HCT116 (cell line): Measurements from ENCODE around the gene RUNX2. TPM values are rescaled to one million over a fixed set of nuclear protein-coding genes. Genes with fewer than 3 reads are reported as not detected.

Source experiments
- ATAC-seq: fragments of 200-7000 bp; cut with Tn5 transposase; 2 replicates; pipeline ENCODE4 v1.9.1; 2020; ENCODE audit warnings: mild to moderate bottlenecking, moderate library complexity
- BruUV-seq: library from RNA; stranded (reverse); fragments of 400-500 nt; replicated peaks from 2 replicates; lab custom pipeline; 2021; lab: Mats Ljungman, UMichigan
- CTCF ChIA-PET: fragments of 300-600 bp; sonication (Branson Sonifier 250); formaldehyde crosslinking; loops from one replicate; lab custom pipeline; 2021; ENCODE audit warnings: antibody characterized with exemption; lab: Charles Lee
- POLR2A ChIA-PET: fragments of 300-600, 350-600 bp; sonication (Branson Sonifier 250); formaldehyde crosslinking; loops from one replicate; lab custom pipeline; 2021; ENCODE audit warnings: antibody characterized with exemption; lab: Charles Lee
- RAD21 ChIA-PET, 2 experiments: fragments of 300-600 bp; sonication (Branson Sonifier 250); formaldehyde crosslinking; loops; one replicate each; lab custom pipeline; 2023; ENCODE audit warnings: low total read pairs in 2 of 2; ENCODE audit not compliant: uncharacterized antibody in 2 of 2, unreplicated experiment in 2 of 2, low non-redundant PET in 1 of 2; lab: Charles Lee
- DNase-seq: peaks from one replicate; pipeline ENCODE4 v3.0.0-alpha.2; 2010; ENCODE audit warnings: low read depth, low spot score
- H2AFZ ChIP-seq: fragments of 200-600 bp; shearing (Covaris generic), sonication (generic); 2 replicates; pipeline ENCODE4 v1.6.1; 2017; ENCODE audit warnings: low read depth, mixed run types, mixed read lengths, antibody characterized with exemption, low read length; ENCODE audit not compliant: poor library complexity, severe bottlenecking
- H3K27ac ChIP-seq: 2 replicates; pipeline ENCODE4 v1.5.1; 2012; ENCODE audit warnings: low read depth, low read length
- H3K27me3 ChIP-seq: fragments of 200-600 bp; sonication (generic); 2 replicates; pipeline ENCODE4 v1.6.1; 2016; ENCODE audit warnings: mixed run types, low read length, mixed read lengths; ENCODE audit not compliant: insufficient read depth
- H3K36me3 ChIP-seq, 2 experiments: fragments of 200-500 bp in 1 of 2; fragments of 200-600 bp in 1 of 2; sonication (Bioruptor generic) in 1 of 2; sonication (generic) in 1 of 2; 2 replicates each; pipeline versions ENCODE4 v1.5.1 to v1.6.1; 2014 to 2016; ENCODE audit warnings: low read length in 2 of 2, inconsistent platforms in 1 of 2, mixed read lengths in 1 of 2, mixed run types in 1 of 2; ENCODE audit not compliant: insufficient read depth in 2 of 2, control insufficient read depth in 1 of 2
- H3K4me1 ChIP-seq, 2 experiments: fragments of 200-600 bp in 1 of 2; sonication (generic) in 1 of 2; 2 replicates each; pipeline versions ENCODE4 v1.5.1 to v1.6.1; 2012 to 2017; ENCODE audit warnings: low read length in 2 of 2, inconsistent platforms in 1 of 2, mild to moderate bottlenecking in 1 of 2, mixed read lengths in 1 of 2, mixed run types in 1 of 2, moderate library complexity in 1 of 2; ENCODE audit not compliant: insufficient read depth in 2 of 2, control insufficient read depth in 1 of 2
- H3K4me2 ChIP-seq: fragments of 200-600 bp; sonication (generic); 2 replicates; pipeline ENCODE4 v1.6.1; 2017; ENCODE audit warnings: mixed run types, low read length, mixed read lengths
- H3K4me3 ChIP-seq, 2 experiments: fragments of 200-600 bp in 1 of 2; sonication (generic) in 1 of 2; replicated peaks in 1 of 2; 2 replicates each; pipeline ENCODE4 v1.5.1; 2011 to 2016; ENCODE audit warnings: low read length in 2 of 2, control low read depth in 1 of 2, low read depth in 1 of 2, mild to moderate bottlenecking in 1 of 2, mixed read lengths in 1 of 2, mixed run types in 1 of 2
- H3K79me2 ChIP-seq: fragments of 200-600 bp; sonication (generic); 2 replicates; pipeline ENCODE4 v1.6.1; 2017; ENCODE audit warnings: mild to moderate bottlenecking, mixed run types, low read length, moderate library complexity, mixed read lengths; ENCODE audit not compliant: insufficient read depth
- H3K9ac ChIP-seq: fragments of 200-600 bp; sonication (generic); 2 replicates; pipeline ENCODE4 v1.6.1; 2016; ENCODE audit warnings: low read length, mixed read lengths
- H3K9me2 ChIP-seq: fragments of 200-600 bp; sonication (generic), shearing (Covaris generic); 2 replicates; pipeline ENCODE4 v1.6.1; 2017; ENCODE audit warnings: mixed run types, mild to moderate bottlenecking, moderate library complexity; ENCODE audit not compliant: insufficient read depth
- H3K9me3 ChIP-seq, 2 experiments: fragments of 200-500 bp in 1 of 2; fragments of 200-600 bp in 1 of 2; sonication (Bioruptor generic) in 1 of 2; sonication (generic) in 1 of 2; 2 replicates each; pipeline ENCODE4 v1.6.1; 2014 to 2017; ENCODE audit warnings: low read length in 2 of 2, mixed read lengths in 2 of 2, inconsistent platforms in 1 of 2, low read depth in 1 of 2, mild to moderate bottlenecking in 1 of 2, mixed run types in 1 of 2, moderate library complexity in 1 of 2; ENCODE audit not compliant: control insufficient read depth in 1 of 2, insufficient read depth in 1 of 2
- H4K20me1 ChIP-seq: fragments of 200-600 bp; sonication (generic), shearing (Covaris generic); 2 replicates; pipeline ENCODE4 v1.6.1; 2017; ENCODE audit warnings: mixed run types, mild to moderate bottlenecking, moderate library complexity; ENCODE audit not compliant: insufficient read depth
- CBX3 ChIP-seq: IDR thresholded peaks from 2 replicates; pipeline ENCODE4 v1.6.1; 2012; ENCODE audit warnings: low read depth
- CEBPB ChIP-seq: IDR thresholded peaks from 2 replicates; pipeline ENCODE4 v1.6.1; 2012; ENCODE audit warnings: low read depth
- EGR1 ChIP-seq: IDR thresholded peaks from 2 replicates; pipeline ENCODE4 v1.6.1; 2012; ENCODE audit warnings: low read depth
- ELF1 ChIP-seq: IDR thresholded peaks from 2 replicates; pipeline ENCODE4 v1.6.1; 2012; ENCODE audit warnings: low read depth, borderline replicate concordance
- EZH2phosphoT487 ChIP-seq: fragments of 200-600 bp; IDR thresholded peaks from 2 replicates; pipeline ENCODE4 v1.6.1; 2018; ENCODE audit warnings: antibody characterized with exemption, borderline replicate concordance
- FOSL1 ChIP-seq: IDR thresholded peaks from 2 replicates; pipeline ENCODE4 v1.6.1; 2012; ENCODE audit warnings: low read depth
- JUND ChIP-seq: IDR thresholded peaks from 2 replicates; pipeline ENCODE4 v1.6.1; 2012
- POLR2A ChIP-seq: IDR thresholded peaks from 2 replicates; pipeline ENCODE4 v1.7.0; 2011; ENCODE audit warnings: borderline replicate concordance; ENCODE audit not compliant: insufficient read depth, insufficient read length; ENCODE audit errors: extremely low read depth
- RAD21 ChIP-seq: IDR thresholded peaks from 2 replicates; pipeline ENCODE4 v1.6.1; 2012; ENCODE audit warnings: low read depth, mild to moderate bottlenecking
- SIN3A ChIP-seq: IDR thresholded peaks from 2 replicates; pipeline ENCODE4 v1.6.1; 2012; ENCODE audit warnings: low read depth
- SRF ChIP-seq: IDR thresholded peaks from 2 replicates; pipeline ENCODE4 v1.6.1; 2012; ENCODE audit warnings: low read depth
- TCF7L2 ChIP-seq: IDR thresholded peaks from 2 replicates; pipeline ENCODE4 v1.7.0; 2011; ENCODE audit warnings: borderline replicate concordance, inconsistent platforms; ENCODE audit not compliant: insufficient read depth, insufficient read length; ENCODE audit errors: extremely low read depth
- YY1 ChIP-seq: IDR thresholded peaks from 2 replicates; pipeline ENCODE4 v1.6.1; 2011; ENCODE audit warnings: low read length, low read depth, moderate library complexity, mild to moderate bottlenecking; ENCODE audit not compliant: insufficient replicate concordance; ENCODE audit errors: extremely low read depth
- ZFX ChIP-seq: fragments of 450-650 bp; IDR thresholded peaks from 2 replicates; pipeline ENCODE4 v1.6.1; 2017
- ZNF274 ChIP-seq: fragments of 200-500 bp; sonication (Bioruptor generic); IDR thresholded peaks from 2 replicates; pipeline ENCODE4 v1.6.1; 2014; ENCODE audit warnings: mild to moderate bottlenecking, low read depth, low read length, inconsistent platforms
- intact Hi-C: fragments of 100-400 bp; cut with micrococcal nuclease; formaldehyde crosslinking; loops from 2 replicates; pipeline ENCODE4 v1.10.0; 2022
- total RNA-seq: library from RNA; stranded (reverse); gene quantifications from one replicate; pipeline ENCODE4 v1.2.1, GENCODE V29; 2021; ENCODE audit not compliant: unreplicated experiment
- TF ChIP-seq, protein P1 (sequence below): IDR thresholded peaks from 2 replicates; pipeline ENCODE4 v1.6.1; 2011; ENCODE audit warnings: mild to moderate bottlenecking, low read length, moderate library complexity; ENCODE audit not compliant: insufficient replicate concordance; ENCODE audit errors: extremely low read depth
- TF ChIP-seq, protein P2 (sequence below): IDR thresholded peaks from 2 replicates; pipeline ENCODE4 v1.6.1; 2012; ENCODE audit warnings: low read depth
- TF ChIP-seq, protein P3 (sequence below): IDR thresholded peaks from 2 replicates; pipeline ENCODE4 v1.6.1; 2012
- TF ChIP-seq, protein P4 (sequence below): IDR thresholded peaks from 2 replicates; pipeline ENCODE4 v1.6.1; 2012
- TF ChIP-seq, protein P5 (sequence below), 3 experiments: fragments of 200-600 bp in 1 of 3; sonication (generic) in 1 of 3; IDR thresholded peaks in 2 of 3; conservative IDR thresholded peaks in 1 of 3; 2 replicates each; pipeline ENCODE4 v1.5.1; 2012 to 2017; ENCODE audit warnings: low read depth in 2 of 3, low read length in 2 of 3, antibody characterized with exemption in 1 of 3, borderline replicate concordance in 1 of 3, control low read depth in 1 of 3, mild to moderate bottlenecking in 1 of 3, mixed read lengths in 1 of 3, mixed run types in 1 of 3, moderate library complexity in 1 of 3; ENCODE audit not compliant: insufficient read depth in 1 of 3

RUNX2 gene
- total RNA-seq, 1 experiment from 2014 or later, result 1.1 TPM

DNA sequence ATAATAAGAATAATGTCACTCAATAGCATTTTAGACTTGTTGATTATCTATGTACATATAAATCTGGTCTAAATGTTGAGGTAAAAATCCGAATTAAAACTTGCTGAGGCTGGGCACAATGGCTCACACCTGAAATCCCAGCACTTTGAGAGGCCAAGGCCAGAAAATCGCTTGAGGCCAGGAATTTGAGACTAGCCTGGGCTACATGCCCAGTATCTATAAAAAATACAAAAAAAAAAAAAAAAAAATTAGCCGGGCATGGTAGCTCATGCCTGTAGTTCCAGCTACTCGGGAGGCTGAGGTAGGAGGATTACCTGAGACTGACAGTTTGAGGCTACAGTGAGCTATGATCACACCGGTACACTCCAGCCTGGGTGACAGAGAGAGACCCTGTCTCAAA, 83.8 kb downstream of the RUNX2 start:
- Histone ChIP-seq H3K4me3 (no peak overlapping the region), H3K27ac (no peak overlapping the region), H3K4me1 (peaks cover 0 to 4% of the 10 kb centered on the region in 2 experiments; a peak in 1 of 4 replicates), H3K4me2 (no peak overlapping the region), H3K9me3 (no peaks in the 10 kb centered on the region), H3K9ac (no peak overlapping the region), H3K27me3 (no peaks in the 10 kb centered on the region), H3K36me3 (no peaks in the 10 kb centered on the region), H3K9me2 (no peaks in the 10 kb centered on the region), H3K79me2 (no peaks in the 10 kb centered on the region), H4K20me1 (no peaks in the 10 kb centered on the region), H2AFZ (peak overlapping the region; percentile 52)
- BruUV-seq, result no TSS peak
- DNase-seq (no peak), ATAC-seq (no peak; the same call in 1 of the 2 replicates)
- ChIA-PET CTCF (no interaction called here), POLR2A (no interaction called here), RAD21 (no interaction called here)
- TF ChIP-seq, protein P1, sequence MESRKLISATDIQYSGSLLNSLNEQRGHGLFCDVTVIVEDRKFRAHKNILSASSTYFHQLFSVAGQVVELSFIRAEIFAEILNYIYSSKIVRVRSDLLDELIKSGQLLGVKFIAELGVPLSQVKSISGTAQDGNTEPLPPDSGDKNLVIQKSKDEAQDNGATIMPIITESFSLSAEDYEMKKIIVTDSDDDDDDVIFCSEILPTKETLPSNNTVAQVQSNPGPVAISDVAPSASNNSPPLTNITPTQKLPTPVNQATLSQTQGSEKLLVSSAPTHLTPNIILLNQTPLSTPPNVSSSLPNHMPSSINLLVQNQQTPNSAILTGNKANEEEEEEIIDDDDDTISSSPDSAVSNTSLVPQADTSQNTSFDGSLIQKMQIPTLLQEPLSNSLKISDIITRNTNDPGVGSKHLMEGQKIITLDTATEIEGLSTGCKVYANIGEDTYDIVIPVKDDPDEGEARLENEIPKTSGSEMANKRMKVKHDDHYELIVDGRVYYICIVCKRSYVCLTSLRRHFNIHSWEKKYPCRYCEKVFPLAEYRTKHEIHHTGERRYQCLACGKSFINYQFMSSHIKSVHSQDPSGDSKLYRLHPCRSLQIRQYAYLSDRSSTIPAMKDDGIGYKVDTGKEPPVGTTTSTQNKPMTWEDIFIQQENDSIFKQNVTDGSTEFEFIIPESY, result no peak
- TF ChIP-seq POLR2A, result no peak
- no peak for TF ChIP-seq EZH2phosphoT487
- no peak for TF ChIP-seq JUND
- no peak for TF ChIP-seq FOSL1
- TF ChIP-seq YY1, result no peak
- no peak for TF ChIP-seq CBX3
- TF ChIP-seq TCF7L2, result no peak
- no peak for TF ChIP-seq EGR1
- no peak for TF ChIP-seq ZFX
- TF ChIP-seq SIN3A, result no peak
- no peak for TF ChIP-seq CEBPB
- TF ChIP-seq, protein P2, sequence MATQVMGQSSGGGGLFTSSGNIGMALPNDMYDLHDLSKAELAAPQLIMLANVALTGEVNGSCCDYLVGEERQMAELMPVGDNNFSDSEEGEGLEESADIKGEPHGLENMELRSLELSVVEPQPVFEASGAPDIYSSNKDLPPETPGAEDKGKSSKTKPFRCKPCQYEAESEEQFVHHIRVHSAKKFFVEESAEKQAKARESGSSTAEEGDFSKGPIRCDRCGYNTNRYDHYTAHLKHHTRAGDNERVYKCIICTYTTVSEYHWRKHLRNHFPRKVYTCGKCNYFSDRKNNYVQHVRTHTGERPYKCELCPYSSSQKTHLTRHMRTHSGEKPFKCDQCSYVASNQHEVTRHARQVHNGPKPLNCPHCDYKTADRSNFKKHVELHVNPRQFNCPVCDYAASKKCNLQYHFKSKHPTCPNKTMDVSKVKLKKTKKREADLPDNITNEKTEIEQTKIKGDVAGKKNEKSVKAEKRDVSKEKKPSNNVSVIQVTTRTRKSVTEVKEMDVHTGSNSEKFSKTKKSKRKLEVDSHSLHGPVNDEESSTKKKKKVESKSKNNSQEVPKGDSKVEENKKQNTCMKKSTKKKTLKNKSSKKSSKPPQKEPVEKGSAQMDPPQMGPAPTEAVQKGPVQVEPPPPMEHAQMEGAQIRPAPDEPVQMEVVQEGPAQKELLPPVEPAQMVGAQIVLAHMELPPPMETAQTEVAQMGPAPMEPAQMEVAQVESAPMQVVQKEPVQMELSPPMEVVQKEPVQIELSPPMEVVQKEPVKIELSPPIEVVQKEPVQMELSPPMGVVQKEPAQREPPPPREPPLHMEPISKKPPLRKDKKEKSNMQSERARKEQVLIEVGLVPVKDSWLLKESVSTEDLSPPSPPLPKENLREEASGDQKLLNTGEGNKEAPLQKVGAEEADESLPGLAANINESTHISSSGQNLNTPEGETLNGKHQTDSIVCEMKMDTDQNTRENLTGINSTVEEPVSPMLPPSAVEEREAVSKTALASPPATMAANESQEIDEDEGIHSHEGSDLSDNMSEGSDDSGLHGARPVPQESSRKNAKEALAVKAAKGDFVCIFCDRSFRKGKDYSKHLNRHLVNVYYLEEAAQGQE, result no peak
- no peak for TF ChIP-seq ELF1
- no peak for TF ChIP-seq SRF
- TF ChIP-seq, protein P3, sequence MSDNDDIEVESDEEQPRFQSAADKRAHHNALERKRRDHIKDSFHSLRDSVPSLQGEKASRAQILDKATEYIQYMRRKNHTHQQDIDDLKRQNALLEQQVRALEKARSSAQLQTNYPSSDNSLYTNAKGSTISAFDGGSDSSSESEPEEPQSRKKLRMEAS, result no peak
- TF ChIP-seq, protein P4, sequence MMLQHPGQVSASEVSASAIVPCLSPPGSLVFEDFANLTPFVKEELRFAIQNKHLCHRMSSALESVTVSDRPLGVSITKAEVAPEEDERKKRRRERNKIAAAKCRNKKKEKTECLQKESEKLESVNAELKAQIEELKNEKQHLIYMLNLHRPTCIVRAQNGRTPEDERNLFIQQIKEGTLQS, result no peak
- no peak for TF ChIP-seq ZNF274
- TF ChIP-seq RAD21, result no peak
- TF ChIP-seq, protein P5, sequence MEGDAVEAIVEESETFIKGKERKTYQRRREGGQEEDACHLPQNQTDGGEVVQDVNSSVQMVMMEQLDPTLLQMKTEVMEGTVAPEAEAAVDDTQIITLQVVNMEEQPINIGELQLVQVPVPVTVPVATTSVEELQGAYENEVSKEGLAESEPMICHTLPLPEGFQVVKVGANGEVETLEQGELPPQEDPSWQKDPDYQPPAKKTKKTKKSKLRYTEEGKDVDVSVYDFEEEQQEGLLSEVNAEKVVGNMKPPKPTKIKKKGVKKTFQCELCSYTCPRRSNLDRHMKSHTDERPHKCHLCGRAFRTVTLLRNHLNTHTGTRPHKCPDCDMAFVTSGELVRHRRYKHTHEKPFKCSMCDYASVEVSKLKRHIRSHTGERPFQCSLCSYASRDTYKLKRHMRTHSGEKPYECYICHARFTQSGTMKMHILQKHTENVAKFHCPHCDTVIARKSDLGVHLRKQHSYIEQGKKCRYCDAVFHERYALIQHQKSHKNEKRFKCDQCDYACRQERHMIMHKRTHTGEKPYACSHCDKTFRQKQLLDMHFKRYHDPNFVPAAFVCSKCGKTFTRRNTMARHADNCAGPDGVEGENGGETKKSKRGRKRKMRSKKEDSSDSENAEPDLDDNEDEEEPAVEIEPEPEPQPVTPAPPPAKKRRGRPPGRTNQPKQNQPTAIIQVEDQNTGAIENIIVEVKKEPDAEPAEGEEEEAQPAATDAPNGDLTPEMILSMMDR (IDR thresholded peaks at IDR 0.05 in 2 of 3, conservative IDR thresholded peaks at IDR 0.05 in 1 of 3; ENCODE audit: borderline replicate concordance in 1 of 3, insufficient read depth in 1 of 3, low read depth in 2 of 3, low read length in 2 of 3), result no peak
- intact Hi-C loops, result no loop called here
